BJ (cell line): Measurements from ENCODE around the gene SFRP5. TPM values are rescaled to one million over a fixed set of nuclear protein-coding genes. Genes with fewer than 3 reads are reported as not detected.

Experiments
- CTCF ChIA-PET: fragments of 350-600 bp; formaldehyde crosslinking; extraction: SDS; loops from one replicate; lab custom pipeline; 2021; ENCODE audit warnings: antibody characterized with exemption, inconsistent platforms; lab: Yijun Ruan, JAX
- POLR2A ChIA-PET: fragments of 300-600 bp; sonication (Branson Sonifier 250); formaldehyde crosslinking; extraction: SDS; loops from one replicate; lab custom pipeline; 2021; ENCODE audit warnings: antibody characterized with exemption; lab: Charles Lee
- DNase-seq: peaks from one replicate; pipeline ENCODE4 v3.0.0-alpha.2; 2011; ENCODE audit warnings: low read depth
- H3K27me3 ChIP-seq: 2 replicates; pipeline ENCODE4 v1.6.0; 2011; ENCODE audit warnings: low read length; ENCODE audit not compliant: control insufficient read depth, insufficient read depth
- H3K36me3 ChIP-seq: 2 replicates; pipeline ENCODE4 v1.5.1; 2011; ENCODE audit warnings: low read length; ENCODE audit not compliant: control insufficient read depth, insufficient read depth
- H3K4me3 ChIP-seq: 2 replicates; pipeline ENCODE4 v1.5.1; 2011; ENCODE audit warnings: low read depth, mild to moderate bottlenecking, control low read depth, low read length
- CTCF ChIP-seq: IDR thresholded peaks from 2 replicates; pipeline ENCODE4 v1.5.1; 2011; ENCODE audit warnings: low read depth, mild to moderate bottlenecking, control low read depth, inconsistent platforms, low read length, moderate library complexity; ENCODE audit not compliant: insufficient read depth
- polyA plus RNA-seq: library from polyadenylated mRNA; depleted of rRNA; stranded (reverse); fragments of >200 nt; gene quantifications from 2 replicates; pipeline ENCODE4 v1.2.3, GENCODE V29; 2011

SFRP5 gene
- polyA plus RNA-seq, 1 experiment, result not detected

GRCh38 chr10:97784200-97784810 is 12.5 kb upstream of the SFRP5 start:
- CTCF ChIA-PET, result interaction anchor here (0.7 to 1.4 kb wide), 3 partner anchors 84 to 98 kb away, joined by 3 to 6 read pairs (median 4); no protein-coding TSS in a partner anchor
- no peak for TF ChIP-seq CTCF
- H3K27me3 ChIP-seq, result peaks cover 4% of the 10 kb centered on the region

GRCh38 chr10:97782455-97783228 is 10.8 kb upstream of the SFRP5 start:
- H3K27me3 ChIP-seq, result peaks cover 3% of the 10 kb centered on the region; the same call in 1 of the 2 replicates
- no peak overlapping the region for H3K4me3 ChIP-seq
- H3K36me3 ChIP-seq, result no peaks in the 10 kb centered on the region
- no peak for TF ChIP-seq CTCF
- ChIA-PET POLR2A (no interaction called here), CTCF (interaction anchor here (1.4 to 6.2 kb wide), 3 partner anchors 8 to 86 kb away, joined by 4 to 40 read pairs (median 4); no protein-coding TSS in a partner anchor)
- no peak for DNase-seq

More at GRCh38 chr10:97784200-97784810, 12.5 kb upstream of the SFRP5 start:
- no peak overlapping the region for H3K4me3 ChIP-seq
- no peaks in the 10 kb centered on the region for H3K36me3 ChIP-seq
- POLR2A ChIA-PET, result no interaction called here
- no peak for DNase-seq

GRCh38 chr10:97781618-97782331 is 10.0 kb upstream of the SFRP5 start:
- Histone ChIP-seq H3K4me3 (no peak overlapping the region), H3K36me3 (no peaks in the 10 kb centered on the region), H3K27me3 (peaks cover 1% of the 10 kb centered on the region; the same call in 1 of the 2 replicates)
- TF ChIP-seq CTCF, result no peak
- DNase-seq, result no peak
- ChIA-PET POLR2A (no interaction called here), CTCF (interaction anchor here (0.8 to 6.2 kb wide), 3 partner anchors 9 to 11 kb away, joined by 3 to 40 read pairs (median 4); no protein-coding TSS in a partner anchor)

- ChIA-PET CTCF (interaction anchor here (0.8 to 6.2 kb wide), 3 partner anchors 10 to 261 kb away, joined by 3 to 40 read pairs (median 3); no protein-coding TSS in a partner anchor), POLR2A (no interaction called here)
- H3K27me3 ChIP-seq, result 0 out of 2 replicates have a peak, but pooled peaks cover 1% of the 10 kb centered on the region
- no peak for DNase-seq
- TF ChIP-seq CTCF, result no peak
- H3K4me3 ChIP-seq, result no peak overlapping the region
- H3K36me3 ChIP-seq, result no peaks in the 10 kb centered on the region
Observed at GRCh38 chr10:97780841-97781617, 9.2 kb upstream of the SFRP5 start.
